ENCODE data around the gene ACTR1B. TPM values are rescaled to one million over a fixed set of nuclear protein-coding genes. Genes with fewer than 3 reads are reported as not detected.

ACTR1B gene
- total and polyA plus RNA-seq, 2 of the 4 experiments (the other 2 are of a cell fraction), result 40.5 to 68.8 TPM

DNA sequence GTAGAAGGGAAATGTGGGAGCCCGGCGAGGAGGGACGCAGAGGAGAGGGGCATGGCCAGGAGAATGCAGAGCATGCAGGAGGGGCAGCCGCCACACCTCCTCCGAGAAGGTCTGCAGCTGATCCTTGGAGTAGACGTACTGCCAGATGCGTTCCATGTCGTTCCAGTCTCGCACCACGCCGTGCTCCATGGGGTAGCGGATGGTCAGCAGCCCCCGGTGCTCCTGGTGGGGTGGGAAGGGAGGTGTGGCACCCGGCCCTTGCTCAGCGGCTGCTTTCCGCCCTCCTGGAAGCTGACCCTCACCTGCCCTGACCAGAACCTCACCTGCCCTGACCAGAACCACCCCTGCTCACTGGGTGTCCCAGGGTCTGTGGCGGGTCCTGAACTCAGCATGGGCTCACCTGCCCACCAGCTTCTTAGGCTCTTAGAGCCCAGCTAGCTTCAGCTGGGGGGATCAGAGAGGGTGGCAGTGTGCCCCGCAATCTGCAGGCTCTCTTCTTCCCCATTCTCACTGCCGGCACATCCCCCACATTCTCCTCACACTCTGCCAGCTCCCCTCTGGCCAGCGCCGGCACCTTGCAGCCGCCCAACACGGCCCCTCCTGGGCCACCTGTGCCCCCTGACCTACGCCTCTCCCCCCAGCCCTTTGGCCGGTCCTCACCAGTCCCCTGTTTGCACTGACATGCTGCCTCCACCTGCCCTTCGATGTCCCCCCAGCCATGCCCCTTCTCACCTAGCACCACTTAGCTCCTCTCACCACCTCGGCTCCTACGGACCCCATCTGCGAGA lies 4.4 kb downstream of the ACTR1B start:
- no peak overlapping the region for H3K4me2 ChIP-seq (ENCODE audit: low read depth, low read length)
- no peak overlapping the region for H2AFZ ChIP-seq (replicated peaks; ENCODE audit: low read length, poor library complexity)
- H4K5ac ChIP-seq (ENCODE audit: low read depth, low read length), result no peak overlapping the region
- H2AK9ac ChIP-seq (replicated peaks; ENCODE audit: low read depth, low read length, poor library complexity), result no peak overlapping the region
- in situ Hi-C loops (cut with MboI; ENCODE audit: low sequenced_read_pairs), result loop anchor here (25.0 kb wide), 1 partner anchor 1597 kb away; no protein-coding TSS in a partner anchor
- intact Hi-C loops (cut with micrococcal nuclease), result no loop called here
- H3K14ac ChIP-seq (replicated peaks; ENCODE audit: low read depth, low read length), result no peak overlapping the region
- H3K4ac ChIP-seq (ENCODE audit: low read depth, low read length), result no peak overlapping the region
- H3K36me3 ChIP-seq (ENCODE audit: control insufficient read depth, insufficient read depth, low read length), result peaks cover 40% of the 10 kb centered on the region
- no TSS peak for BruUV-seq (replicated peaks)
- peaks cover 11% of the 10 kb centered on the region for H3K9me1 ChIP-seq (ENCODE audit: insufficient read depth, low read length)
- H2AK5ac ChIP-seq (ENCODE audit: low read depth, low read length), result no peak overlapping the region
- no peak overlapping the region for H3K4me3 ChIP-seq (ENCODE audit: insufficient read depth, low read depth, low read length)
- H3K23ac ChIP-seq (ENCODE audit: low read depth, low read length), result no peak overlapping the region
- 92% methylated on average over 17 of the region's 29 CpGs; no CpG with 5 or more reads in 1 of the 2 experiments for WGBS, 2 experiments (ENCODE audit: extremely low coverage in 2 of 2, insufficient read length in 1 of 2)
- H3K27me3 ChIP-seq (ENCODE audit: control insufficient read depth, insufficient read depth, low read length), result no peaks in the 10 kb centered on the region
- H4K91ac ChIP-seq (ENCODE audit: insufficient read depth, low read depth, low read length), result no peak overlapping the region
- POLR2A ChIA-PET (ENCODE audit: unreplicated experiment), result no interaction called here
- dilution Hi-C loops (cut with HindIII; ENCODE audit: low sequenced_read_pairs, unreplicated experiment), result no loop called here
- peaks cover 6% of the 10 kb centered on the region for H3K9me3 ChIP-seq (ENCODE audit: control insufficient read depth, insufficient read depth, low read length)
- DNase-seq (no peak), ATAC-seq (ENCODE audit: low read depth) (no peak)
- no peak overlapping the region for H3K18ac ChIP-seq (ENCODE audit: low read depth, low read length)
- TF ChIP-seq MAFK (IDR thresholded peaks at IDR 0.05; ENCODE audit: low read depth, low read length) (no peak), ELK1 (IDR thresholded peaks at IDR 0.05; ENCODE audit: borderline replicate concordance, low read depth, low read length) (no peak), RAD21 (IDR thresholded peaks at IDR 0.05; ENCODE audit: low read length) (no peak), USF2 (IDR thresholded peaks at IDR 0.05; ENCODE audit: low read depth, low read length) (no peak), RCOR1 (IDR thresholded peaks at IDR 0.05; ENCODE audit: insufficient replicate concordance, low read length) (no peak), POLR2A (IDR thresholded peaks at IDR 0.05; ENCODE audit: low read depth, low read length) (no peak), NFE2L2 (IDR thresholded peaks at IDR 0.05; ENCODE audit: low read depth, low read length) (no peak)
- H3K56ac ChIP-seq (ENCODE audit: extremely low read depth, insufficient read depth, low read length), result no peak overlapping the region
- H4K8ac ChIP-seq (ENCODE audit: low read depth in 2 of 2, low read length in 2 of 2), result no peak overlapping the region
- no peak overlapping the region for H2BK120ac ChIP-seq (ENCODE audit: low read depth, low read length)
- no peak overlapping the region for H3K27ac ChIP-seq (ENCODE audit: insufficient read depth, low read length)
- H2BK15ac ChIP-seq (ENCODE audit: low read depth, low read length), result no peak overlapping the region
- 0 out of 2 replicates have a peak, but pooled peaks cover 8% of the 10 kb centered on the region for H4K20me1 ChIP-seq (ENCODE audit: insufficient read depth, low read length)
- peaks cover 12 to 49% of the 10 kb centered on the region in 2 experiments; a peak in 3 of 4 replicates for H3K79me1 ChIP-seq (ENCODE audit: low read depth in 1 of 2, low read length in 2 of 2)
- no peak overlapping the region for H2BK20ac ChIP-seq (ENCODE audit: low read depth, low read length)
- peaks cover 9% of the 10 kb centered on the region for H3K4me1 ChIP-seq (ENCODE audit: control insufficient read depth, insufficient read depth, low read length)
- CTCF ChIA-PET, result no interaction called here
- no peak overlapping the region for H3K9ac ChIP-seq (ENCODE audit: low read depth, low read length)
- H2BK5ac ChIP-seq (ENCODE audit: low read depth, low read length, poor library complexity, severe bottlenecking), result no peak overlapping the region
